ENCODE data around the gene DGCR6L.
"Not testable (repeated sequence)": the region's sequence is repeated elsewhere in the genome, so short reads cannot be mapped to it uniquely, and the experiment has no call there.

DNA sequence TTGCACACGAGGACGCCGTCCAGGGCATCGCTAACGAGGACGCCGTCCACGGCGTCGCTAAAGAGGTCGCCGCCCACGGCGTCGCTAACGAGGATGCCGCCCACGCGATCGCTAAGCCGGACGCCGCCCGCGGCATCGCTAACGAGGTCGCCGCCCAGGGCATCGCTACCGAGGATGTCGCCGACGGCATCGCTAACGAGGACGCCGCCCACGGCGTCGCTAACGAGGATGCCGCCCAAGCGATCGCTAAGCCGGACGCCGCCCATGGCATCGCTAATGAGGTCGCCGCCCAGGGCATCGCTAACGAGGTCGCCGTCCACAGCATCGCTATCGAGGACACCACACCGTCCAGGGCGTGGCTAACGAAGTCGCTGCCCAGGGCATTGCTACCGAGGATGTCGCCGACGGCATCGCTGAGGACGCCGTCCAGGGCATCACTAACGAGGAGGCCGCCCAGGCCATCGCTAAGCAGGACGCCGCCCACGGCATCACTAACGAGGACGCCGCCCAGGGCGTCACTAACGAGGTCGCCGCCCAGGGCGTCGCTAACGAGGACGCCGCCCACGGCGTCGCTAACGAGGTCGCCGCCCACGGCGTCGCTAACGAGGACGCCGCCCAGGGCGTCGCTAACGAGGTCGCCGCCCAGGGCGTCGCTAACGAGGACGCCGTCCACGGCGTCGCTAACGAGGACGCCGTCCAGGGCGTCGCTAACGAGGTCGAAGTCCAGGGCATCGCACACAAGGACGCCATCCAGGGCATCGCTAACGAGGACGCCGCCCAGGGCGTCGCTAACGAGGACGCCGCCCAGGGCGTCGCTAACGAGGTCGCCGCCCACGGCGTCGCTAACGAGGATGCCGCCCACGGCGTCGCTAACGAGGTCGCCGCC, 41.2 kb upstream of the DGCR6L start:
- TF ChIP-seq, protein P1, sequence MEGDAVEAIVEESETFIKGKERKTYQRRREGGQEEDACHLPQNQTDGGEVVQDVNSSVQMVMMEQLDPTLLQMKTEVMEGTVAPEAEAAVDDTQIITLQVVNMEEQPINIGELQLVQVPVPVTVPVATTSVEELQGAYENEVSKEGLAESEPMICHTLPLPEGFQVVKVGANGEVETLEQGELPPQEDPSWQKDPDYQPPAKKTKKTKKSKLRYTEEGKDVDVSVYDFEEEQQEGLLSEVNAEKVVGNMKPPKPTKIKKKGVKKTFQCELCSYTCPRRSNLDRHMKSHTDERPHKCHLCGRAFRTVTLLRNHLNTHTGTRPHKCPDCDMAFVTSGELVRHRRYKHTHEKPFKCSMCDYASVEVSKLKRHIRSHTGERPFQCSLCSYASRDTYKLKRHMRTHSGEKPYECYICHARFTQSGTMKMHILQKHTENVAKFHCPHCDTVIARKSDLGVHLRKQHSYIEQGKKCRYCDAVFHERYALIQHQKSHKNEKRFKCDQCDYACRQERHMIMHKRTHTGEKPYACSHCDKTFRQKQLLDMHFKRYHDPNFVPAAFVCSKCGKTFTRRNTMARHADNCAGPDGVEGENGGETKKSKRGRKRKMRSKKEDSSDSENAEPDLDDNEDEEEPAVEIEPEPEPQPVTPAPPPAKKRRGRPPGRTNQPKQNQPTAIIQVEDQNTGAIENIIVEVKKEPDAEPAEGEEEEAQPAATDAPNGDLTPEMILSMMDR (IDR thresholded peaks at IDR 0.05), result not testable (repeated sequence)
- TF ChIP-seq EP300 (IDR thresholded peaks at IDR 0.05; ENCODE audit: low read depth); POLR2A (IDR thresholded peaks at IDR 0.05); POLR2AphosphoS5 (IDR thresholded peaks at IDR 0.05): not testable (repeated sequence)

All from transverse colon (tissue), 4 donors.